IMR-90 (cell line): ENCODE data around the gene NSL1.

Experiments
- CEBPB ChIP-seq: IDR thresholded peaks from 2 replicates; pipeline ENCODE4 v1.6.1; 2012; ENCODE audit warnings: low read depth, low read length, improper control_type of control experiment
- CHD1 ChIP-seq: IDR thresholded peaks from 2 replicates; pipeline ENCODE4 v1.6.1; 2012; ENCODE audit warnings: low read depth, low read length, improper control_type of control experiment
- CTCF ChIP-seq: conservative IDR thresholded peaks from 2 replicates; pipeline ENCODE4 v1.5.1; 2012; ENCODE audit warnings: mild to moderate bottlenecking, low read depth, low read length, improper control_type of control experiment
- FOS ChIP-seq: fragments of 150-350 bp; IDR thresholded peaks from 2 replicates; pipeline ENCODE4 v1.6.1; 2016; ENCODE audit warnings: low read depth, low read length
- MAFK ChIP-seq: IDR thresholded peaks from 2 replicates; pipeline ENCODE4 v1.6.1; 2012; ENCODE audit warnings: low read depth, low read length, improper control_type of control experiment
- MAZ ChIP-seq: IDR thresholded peaks from 2 replicates; pipeline ENCODE4 v1.6.1; 2012; ENCODE audit warnings: low read depth, mild to moderate bottlenecking, low read length, improper control_type of control experiment, moderate library complexity, borderline replicate concordance
- MXI1 ChIP-seq: IDR thresholded peaks from 2 replicates; pipeline ENCODE4 v1.6.1; 2012; ENCODE audit warnings: low read depth, mild to moderate bottlenecking, low read length, moderate library complexity, borderline replicate concordance
- POLR2A ChIP-seq: IDR thresholded peaks from 2 replicates; pipeline ENCODE4 v1.6.1; 2012; ENCODE audit warnings: mild to moderate bottlenecking, low read depth, low read length
- RAD21 ChIP-seq: IDR thresholded peaks from 2 replicates; pipeline ENCODE4 v1.6.1; 2012; ENCODE audit warnings: low read length, improper control_type of control experiment
- RCOR1 ChIP-seq: IDR thresholded peaks from 2 replicates; pipeline ENCODE4 v1.6.1; 2012; ENCODE audit warnings: mild to moderate bottlenecking, low read length, improper control_type of control experiment; ENCODE audit not compliant: insufficient replicate concordance
- RFX5 ChIP-seq: IDR thresholded peaks from 2 replicates; pipeline ENCODE4 v1.8.0; 2012; ENCODE audit warnings: low read depth, mild to moderate bottlenecking, low read length, moderate library complexity
- SMC3 ChIP-seq: fragments of 150-350 bp; IDR thresholded peaks from 2 replicates; pipeline ENCODE4 v1.6.1; 2016; ENCODE audit warnings: low read depth, mild to moderate bottlenecking, antibody characterized with exemption, low read length, moderate library complexity
- USF2 ChIP-seq: fragments of 150-350 bp; IDR thresholded peaks from 2 replicates; pipeline ENCODE4 v1.6.1; 2017; ENCODE audit warnings: mild to moderate bottlenecking, antibody characterized with exemption, low read length, low read depth

- TF ChIP-seq RAD21, result no peak
- TF ChIP-seq CTCF, result no peak
- no peak for TF ChIP-seq USF2
- TF ChIP-seq CEBPB, result no peak
- TF ChIP-seq MAFK, result no peak
- TF ChIP-seq RFX5, result no peak
- no peak for TF ChIP-seq MXI1
- no peak for TF ChIP-seq SMC3
- no peak for TF ChIP-seq POLR2A
- no peak for TF ChIP-seq CHD1
- TF ChIP-seq MAZ, result no peak
- TF ChIP-seq FOS, result no peak
- no peak for TF ChIP-seq RCOR1
Observed at GRCh38 chr1:212691561-212692071, 100.0 kb downstream of the NSL1 start.
